Posterior cingulate gyrus (tissue), 11 donors: ENCODE measurements around the gene TCF7L1.
"Not testable (repeated sequence)": the region's sequence is repeated elsewhere in the genome, so short reads cannot be mapped to it uniquely, and the experiment has no call there.

Experiments
- DNase-seq, 10 donors: peaks; one replicate each; pipeline versions ENCODE4 v3.0.0 to v3.0.0-alpha.2; 2020 to 2021; ENCODE audit warnings: mixed read lengths in 3 of 10
- intact Hi-C: fragments of 100-400 bp; cut with DNase I; formaldehyde crosslinking; loops from one replicate; pipeline ENCODE4 v1.15.1; 2023

Gene TCF7L1

DNA sequence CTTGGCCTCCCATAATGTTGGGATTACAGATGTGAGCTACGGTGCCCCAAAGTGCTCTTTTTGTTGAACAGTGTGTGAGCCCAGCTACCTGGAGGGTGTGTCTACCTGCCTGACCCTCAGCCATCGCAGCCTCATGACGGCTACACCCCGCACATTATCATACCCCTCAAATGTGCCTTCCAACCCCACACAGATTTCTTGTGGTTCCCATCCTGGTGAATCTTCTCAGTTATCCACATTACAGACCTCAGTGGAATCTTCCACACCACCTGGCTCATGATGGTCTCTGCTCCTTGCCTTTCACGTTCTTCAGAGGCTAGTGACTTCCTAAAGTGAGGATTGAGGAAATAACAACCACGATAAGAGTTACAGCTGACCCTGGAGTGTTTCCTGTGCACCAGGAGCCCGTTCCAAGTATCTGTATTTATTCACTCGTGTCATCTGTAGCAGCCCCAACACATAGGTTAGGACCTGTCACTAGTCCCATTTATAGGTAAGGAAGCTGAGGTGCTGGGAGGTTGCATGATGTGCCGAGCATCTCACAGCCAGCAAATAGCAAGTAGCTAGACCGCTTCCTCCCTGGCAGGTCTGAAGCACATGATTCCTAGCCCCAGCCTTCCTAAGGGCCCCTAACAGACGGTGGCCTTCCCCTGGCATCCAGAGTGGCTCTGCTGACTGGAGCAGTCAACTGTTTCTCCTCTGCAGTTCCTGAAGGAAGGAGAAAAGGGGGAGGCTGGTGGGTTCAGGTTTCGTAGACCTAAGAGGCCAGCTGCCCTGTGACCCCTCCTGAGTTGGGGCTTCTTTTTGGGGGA, 47.3 kb downstream of the TCF7L1 start:
- intact Hi-C loops: no loop called here
- peak in 1 of 10 donors; percentile 6 for DNase-seq

DNA sequence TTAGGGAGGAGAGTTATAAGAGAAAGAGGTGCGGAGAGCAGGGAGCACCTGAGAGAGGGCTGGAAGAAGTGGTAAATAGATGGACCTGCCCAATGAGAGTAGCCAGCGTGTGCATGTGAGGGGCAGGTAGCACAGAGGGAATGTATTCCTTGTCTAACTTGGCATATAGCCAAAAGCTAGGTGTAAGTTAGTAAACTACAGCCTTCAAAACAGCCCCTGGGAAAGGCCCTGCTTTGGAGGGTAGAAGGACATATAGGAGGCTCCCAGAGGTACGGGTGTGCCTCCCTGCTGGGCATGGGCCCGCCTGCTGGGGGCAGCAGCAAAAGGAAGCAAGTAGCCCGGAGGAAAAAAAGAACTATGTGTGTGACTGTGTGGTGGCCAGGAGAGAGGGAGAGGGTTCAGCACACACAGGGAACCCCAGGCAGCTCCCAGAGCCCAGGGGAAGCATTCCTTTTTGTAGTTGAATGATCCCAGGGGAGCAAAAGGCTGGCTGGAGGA, 48.0 kb downstream of the TCF7L1 start:
- intact Hi-C loops: no loop called here
- DNase-seq: peak in 1 of 10 donors; percentile 51

DNA sequence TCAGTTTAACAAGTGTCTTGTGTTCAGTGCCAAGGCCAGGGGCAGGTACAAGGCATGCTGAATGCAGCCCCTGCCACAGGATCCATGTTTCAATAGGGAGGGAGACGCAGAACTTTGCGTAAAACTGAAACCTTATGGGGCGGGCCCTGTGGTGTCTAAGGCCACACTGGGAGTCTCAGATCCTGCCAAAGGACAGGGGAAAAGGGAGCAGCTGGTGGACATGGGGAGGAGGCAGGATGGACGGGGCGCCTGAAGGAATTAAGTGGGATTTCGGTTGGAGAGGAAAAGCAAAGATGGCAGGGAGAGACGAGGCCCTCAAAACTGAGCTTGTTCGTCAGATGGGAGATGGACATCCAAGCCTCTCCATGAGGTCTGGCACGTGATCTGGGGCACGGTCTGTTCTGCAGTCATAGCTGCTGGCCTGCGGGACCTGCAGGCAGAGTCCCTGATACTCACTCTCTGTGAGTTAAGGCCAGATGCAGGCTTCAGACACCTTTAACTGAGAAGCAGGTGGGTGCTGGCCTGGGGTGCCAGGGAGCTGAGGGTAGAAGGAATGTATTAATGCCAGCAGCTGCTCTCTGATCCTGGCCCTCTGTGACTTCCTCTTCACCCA, 48.8 kb downstream of the TCF7L1 start:
- intact Hi-C loops: no loop called here
- peak in 1 of 10 donors; percentile 41 for DNase-seq

DNA sequence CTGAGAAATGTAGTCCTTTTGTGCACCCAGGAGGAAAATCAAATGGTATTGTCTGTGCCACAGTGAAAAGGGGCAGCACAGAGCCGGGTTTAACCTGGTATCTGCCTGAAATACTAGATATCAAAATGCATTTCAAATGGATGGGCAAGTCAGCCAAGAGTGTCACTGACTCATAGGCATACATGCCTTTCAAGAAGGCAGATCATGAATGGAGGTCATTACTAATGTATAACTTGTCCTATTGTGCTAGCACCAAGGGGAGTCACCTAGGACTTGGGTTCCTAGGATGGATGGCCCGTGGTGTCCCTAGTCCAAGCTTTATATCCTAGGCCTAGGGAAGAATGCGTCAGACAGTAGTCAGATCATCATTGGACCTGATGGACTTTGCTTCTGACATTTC, 49.9 kb downstream of the TCF7L1 start:
- intact Hi-C loops: no loop called here
- DNase-seq: no peak

DNA sequence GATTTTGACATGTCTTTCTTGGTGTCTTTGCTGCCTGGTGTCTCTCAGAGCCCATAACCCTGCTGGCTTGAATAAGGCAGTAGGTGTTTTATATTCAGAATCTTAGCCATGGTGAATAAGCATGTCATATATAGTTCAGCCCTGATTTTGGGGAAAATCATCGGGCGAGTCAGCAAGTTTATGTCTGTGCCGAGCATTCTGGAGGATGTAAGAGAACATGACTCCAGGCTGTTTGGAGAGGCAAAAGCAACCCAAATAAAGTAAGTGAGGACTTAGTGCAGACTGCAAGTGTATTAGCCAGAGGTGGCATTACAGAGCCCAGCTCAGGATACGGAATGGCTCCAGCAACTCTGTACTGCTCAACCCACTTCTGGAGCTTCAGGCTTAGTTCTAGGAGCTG, 50.3 kb downstream of the TCF7L1 start:
- DNase-seq: peak in 1 of 10 donors; percentile 8

DNA sequence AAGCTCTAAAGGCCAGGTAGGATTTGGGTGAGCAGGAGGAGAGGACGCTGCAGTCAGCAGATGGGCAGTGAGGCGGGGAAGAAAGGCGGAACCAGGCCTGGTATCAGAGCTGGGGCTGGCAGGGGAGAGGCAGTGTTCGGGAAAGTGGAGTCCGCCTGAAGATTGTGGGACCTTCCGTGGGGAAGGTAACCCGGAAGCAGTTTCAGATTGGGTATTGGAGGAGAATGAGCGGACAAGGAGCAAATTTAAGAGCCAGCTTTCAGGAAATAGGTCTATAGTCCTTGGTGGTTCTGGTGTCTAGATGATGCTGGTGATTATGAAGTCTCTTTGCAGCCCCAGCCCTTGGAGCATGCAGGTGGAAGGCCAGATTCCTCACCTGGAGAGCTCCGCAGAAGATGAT, 51.0 kb downstream of the TCF7L1 start:
- intact Hi-C loops: no loop called here
- DNase-seq: peak in 1 of 10 donors; percentile 18

More for the DNA sequence above, 50.3 kb downstream of the TCF7L1 start:
- intact Hi-C loops: no loop called here

DNA sequence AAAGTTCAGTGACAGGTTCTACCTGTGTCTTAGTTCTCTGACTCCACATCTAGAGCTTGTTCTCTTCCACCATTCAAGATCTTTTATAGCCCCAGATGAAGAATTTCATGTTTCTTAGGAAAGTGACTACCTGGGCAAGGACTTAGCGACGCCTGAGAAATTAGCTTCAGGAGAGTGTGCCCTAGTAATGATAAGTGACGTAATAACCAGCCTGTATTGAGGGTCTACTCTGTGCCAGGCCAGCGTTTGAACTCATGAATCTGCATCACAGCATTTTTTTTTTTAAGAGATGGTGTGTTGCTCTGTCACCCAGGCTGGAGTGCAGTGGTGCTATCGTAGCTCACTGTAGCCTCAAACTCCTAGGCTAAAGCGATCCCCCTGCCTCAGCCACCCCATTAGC, 51.8 kb downstream of the TCF7L1 start:
- intact Hi-C loops: no loop called here
- DNase-seq: peak in 1 of 10 donors; percentile 30

DNA sequence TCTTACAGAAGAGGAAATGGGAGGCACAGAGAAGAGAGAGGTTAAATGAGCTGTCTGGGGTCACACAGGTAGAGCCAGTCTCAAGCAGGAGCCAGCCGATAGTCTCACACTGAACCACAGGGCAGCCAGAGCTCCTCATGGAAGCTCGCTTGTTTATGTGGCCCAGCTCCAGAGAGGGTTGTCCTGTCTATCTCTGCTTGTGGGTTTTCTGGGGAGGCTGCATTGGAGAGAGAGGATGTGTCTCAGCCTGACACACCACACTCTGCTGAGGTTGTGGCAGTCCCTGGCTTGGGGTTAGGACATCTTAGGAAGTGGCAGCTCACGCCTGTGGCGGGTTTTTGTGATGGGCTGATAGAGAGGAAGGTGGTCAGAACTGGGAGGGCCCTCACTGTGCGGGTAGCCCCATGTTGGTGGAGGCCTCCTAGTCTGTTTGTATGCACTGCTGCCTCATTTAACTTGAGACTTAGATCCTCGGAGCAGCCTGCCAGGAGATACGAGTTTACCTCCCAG, 52.3 kb downstream of the TCF7L1 start:
- intact Hi-C loops: no loop called here

DNA sequence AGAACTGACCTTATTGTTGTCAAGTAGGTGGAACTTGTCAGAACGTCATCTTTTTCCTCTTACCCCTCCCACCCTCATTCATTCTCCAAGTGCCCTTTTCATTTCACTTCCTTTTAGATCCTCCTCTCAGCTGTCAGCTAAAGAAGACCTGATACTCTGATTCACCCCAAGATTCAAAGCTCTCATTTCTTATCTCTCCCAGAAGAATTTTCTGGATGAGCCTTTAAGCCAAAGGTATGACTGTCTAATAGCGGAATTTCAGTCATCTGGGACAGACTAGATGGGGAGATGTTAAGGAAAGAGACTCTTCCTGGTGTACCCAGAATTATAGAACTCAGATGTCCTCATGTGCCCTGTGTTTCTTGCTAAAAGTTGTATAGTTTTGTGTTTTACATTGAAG, 53.9 kb downstream of the TCF7L1 start:
- intact Hi-C loops: no loop called here
- DNase-seq: no peak

More for the DNA sequence above, 52.3 kb downstream of the TCF7L1 start:
- DNase-seq: peak in 1 of 10 donors; percentile 33

DNA sequence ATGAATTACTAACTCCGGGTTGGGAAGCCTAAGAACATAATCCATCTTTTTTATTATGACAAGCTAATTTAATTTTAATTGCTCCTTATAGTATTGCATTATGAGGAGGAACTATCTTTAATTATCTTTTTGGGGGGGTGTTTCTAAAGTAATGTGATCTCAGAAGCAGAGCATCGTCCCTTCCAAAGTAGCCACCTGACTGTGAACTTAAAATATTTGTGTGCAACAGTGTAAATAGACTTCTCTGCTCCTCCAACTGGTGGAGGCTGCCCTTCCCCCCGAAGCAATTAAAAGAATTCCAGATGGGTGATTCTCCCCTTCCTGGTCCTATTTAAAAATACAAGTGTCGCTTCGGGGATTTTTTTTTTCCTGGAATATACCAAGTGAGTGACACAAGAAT, 55.7 kb downstream of the TCF7L1 start:
- DNase-seq: no peak
- intact Hi-C loops: no loop called here

DNA sequence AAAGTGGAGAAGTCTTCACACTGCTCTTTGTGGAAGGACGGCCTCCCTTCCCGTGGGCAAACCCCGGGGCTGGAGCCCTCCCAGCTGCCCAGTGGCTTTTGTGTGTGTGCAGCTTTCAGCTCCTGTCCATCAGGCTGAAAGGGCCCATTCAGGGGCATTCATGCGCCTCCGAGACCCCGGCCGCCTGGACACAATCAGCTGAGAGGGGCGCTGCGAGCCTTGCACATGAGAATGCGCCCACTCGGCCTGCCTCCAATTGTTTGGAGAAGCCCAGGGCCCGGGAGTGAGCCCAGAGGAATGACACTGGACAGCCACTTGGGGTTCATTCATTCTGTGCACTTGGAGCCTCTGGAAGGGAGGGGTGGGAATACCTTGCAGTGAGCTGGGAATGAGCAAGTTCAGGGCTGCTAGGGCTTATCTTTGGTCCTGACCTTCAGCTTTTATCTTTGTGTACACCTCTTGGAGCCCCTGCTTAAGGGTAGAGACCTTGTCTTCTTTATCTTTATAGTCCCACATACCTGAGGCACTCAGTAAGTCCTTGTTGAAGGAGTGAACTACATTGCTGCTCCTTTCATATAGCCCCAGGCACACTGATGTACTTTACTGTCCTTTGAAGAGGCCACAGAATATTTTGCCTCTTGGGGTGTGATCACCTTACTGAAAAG, 56.5 kb downstream of the TCF7L1 start:
- DNase-seq: peak in 9 of 10 donors; percentile 6 to 84 (median 22)
- intact Hi-C loops: no loop called here

DNA sequence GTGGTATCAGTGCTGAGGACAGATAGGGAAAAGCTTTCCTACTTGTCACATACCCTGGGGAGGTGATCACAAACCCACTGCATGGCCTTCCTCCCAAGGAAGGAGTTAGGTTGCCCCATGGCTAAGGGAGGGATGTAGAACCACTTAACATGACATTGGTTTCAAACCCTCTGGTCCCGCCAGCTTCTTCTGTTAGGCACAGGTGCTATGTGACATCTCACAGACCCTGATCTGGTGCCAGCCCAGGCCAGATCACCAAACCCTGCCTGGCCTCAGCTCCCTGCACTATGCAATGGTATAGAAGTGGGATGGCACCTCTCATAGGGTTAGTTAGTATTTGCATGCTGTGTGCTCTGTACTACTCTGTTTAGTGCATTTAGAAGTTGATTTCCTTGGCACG, 58.0 kb downstream of the TCF7L1 start:
- intact Hi-C loops: no loop called here
- DNase-seq: no peak

DNA sequence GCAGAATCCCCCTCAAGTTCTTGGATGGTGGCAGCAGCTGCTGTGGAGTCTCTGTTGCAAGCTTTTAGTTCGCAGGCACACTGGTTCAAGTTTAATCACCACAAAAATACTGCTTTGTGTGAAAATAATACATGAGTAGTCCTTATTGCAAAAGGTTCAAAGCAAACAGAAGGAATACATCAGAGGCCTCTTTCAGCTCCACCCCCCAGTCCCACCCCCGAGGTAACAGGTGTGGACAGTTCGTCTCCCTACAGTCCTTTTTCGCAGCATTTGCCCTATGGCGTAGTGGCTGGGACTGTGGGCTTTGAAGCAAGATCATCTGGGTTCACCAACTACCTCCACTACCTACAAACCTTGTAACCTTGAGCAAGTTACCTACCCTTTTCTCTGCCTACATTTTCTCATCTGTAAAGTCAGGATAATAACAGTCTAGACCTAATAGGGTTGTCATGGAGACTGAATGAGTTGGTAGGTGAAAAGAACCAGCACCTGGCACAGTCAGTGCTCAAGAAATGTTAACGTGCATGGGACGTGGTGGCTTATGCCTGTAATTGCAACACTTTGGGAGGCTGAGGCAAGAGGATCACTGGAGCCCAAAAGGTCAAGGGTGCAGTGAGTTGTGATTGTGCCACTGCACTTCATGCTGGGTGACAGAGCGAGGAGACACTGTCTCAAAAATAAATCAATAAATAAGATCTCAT, 61.7 kb downstream of the TCF7L1 start:
- DNase-seq: no peak
- intact Hi-C loops: no loop called here

DNA sequence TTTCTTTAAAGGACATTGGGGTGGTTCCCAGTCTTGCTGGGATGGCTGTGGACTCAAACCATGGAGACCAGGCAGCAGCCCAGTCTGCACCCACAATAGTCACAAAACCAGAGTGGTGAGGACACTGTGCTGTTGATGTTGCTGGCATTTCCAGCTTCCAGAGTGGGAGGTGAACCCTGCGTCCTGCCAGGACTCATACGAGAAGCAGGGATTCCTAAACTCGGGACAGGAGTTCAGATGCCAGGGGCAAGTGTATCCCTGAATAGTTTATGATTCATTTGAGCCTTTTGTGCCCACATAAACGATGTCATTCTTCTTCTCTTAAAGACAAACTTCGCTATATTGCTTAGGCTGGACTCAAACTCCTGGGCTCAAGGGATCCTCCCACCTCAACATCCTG, 62.8 kb downstream of the TCF7L1 start:
- no peak for DNase-seq
- intact Hi-C loops: no loop called here

DNA sequence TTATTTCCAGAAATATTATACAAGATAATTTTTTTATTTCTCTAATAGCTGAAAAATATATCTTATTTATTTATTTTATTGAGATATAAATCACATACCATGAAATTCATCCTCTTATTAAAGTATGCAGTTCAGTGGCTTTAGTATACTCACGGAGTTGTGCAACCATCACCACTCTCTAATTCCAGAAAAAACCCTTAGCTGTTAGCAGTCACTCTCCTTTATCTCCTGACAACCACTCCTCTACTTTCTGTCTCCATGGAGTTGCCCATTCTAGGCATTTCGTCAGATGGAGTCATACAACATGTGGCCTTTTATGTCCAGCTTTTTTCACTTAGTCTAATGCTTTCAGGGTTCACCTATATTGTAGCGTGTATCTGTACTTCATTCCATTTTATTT, 66.5 kb downstream of the TCF7L1 start:
- intact Hi-C loops: no loop called here
- DNase-seq: no peak

DNA sequence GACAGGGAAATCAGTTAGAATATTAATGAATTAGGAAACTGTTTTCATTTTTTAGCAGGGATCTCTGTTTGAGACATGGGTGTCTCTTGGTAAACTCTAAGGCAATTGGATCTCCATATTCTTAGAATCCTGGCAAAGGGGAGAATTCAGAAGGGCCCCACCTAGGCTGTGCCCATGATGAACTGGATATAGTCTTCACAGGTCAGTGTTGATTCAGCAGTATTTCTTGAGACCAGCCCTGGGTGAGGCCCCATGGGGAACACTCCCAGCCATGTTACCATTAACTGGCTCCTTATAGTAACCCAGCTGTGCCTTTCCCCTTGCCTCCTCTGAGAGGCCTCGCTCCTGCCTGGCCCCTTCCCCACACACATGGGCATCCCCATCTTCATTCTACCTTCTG, 76.7 kb downstream of the TCF7L1 start:
- intact Hi-C loops: no loop called here
- DNase-seq: no peak

DNA sequence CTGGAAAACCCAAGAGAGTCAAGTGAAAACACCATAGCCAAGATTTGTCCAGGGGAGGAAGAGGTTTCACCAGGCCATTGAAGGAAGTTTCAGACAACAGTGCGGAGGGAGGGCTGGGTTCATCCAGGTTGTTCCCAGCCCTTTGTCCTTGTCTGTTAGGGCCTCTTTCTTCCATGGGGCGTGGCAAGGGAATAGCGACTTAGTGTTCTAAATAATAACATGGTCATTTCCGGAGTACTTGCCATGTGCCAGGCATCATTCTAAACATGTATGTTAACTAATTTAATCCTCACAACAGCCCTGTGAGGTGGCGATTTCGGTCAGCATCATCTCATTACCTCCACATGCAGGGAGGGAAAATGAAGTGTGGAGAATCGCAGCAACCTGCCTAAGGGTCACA, 77.3 kb downstream of the TCF7L1 start:
- intact Hi-C loops: no loop called here
- no peak for DNase-seq

DNA sequence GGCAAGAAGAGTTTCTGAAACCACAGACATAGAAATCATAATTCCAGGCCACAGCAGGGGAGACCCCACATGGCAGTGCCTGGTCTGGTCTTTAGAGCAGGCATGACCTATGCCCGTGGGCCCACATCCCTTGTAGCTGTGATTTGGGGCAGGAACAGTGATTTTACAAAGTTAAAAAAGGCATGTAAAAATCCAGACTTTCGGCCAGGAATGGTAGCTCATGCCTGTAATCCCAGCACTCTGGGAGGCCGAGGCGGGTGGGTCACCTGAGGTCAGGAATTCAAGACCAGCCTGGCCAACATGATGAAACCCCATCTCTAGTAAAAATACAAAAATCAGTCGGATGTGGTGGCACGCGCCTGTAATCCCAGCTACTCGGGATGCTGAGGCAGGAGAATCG, 78.4 kb downstream of the TCF7L1 start:
- intact Hi-C loops, DNase-seq: not testable (repeated sequence)

DNA sequence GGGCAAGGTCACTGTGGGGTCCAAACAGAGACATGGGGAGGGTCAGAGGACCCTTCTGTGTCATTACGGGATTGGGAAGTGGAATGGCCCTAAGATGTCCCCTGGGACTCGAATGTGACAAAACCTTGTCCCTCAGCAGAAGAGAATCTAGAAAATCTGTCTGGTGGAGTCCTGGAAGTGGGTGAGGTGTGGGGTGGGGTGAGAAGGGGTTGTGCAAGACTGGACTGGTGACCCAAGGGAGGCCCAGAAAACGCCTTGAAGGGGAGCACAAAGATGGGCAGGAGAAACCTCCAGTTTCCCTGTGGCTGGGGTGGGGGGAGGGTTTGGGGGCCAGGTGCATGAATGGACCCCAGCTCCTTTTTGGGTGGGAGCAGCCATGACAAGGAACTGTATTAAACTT, 79.6 kb downstream of the TCF7L1 start:
- intact Hi-C loops: no loop called here
- DNase-seq: no peak

DNA sequence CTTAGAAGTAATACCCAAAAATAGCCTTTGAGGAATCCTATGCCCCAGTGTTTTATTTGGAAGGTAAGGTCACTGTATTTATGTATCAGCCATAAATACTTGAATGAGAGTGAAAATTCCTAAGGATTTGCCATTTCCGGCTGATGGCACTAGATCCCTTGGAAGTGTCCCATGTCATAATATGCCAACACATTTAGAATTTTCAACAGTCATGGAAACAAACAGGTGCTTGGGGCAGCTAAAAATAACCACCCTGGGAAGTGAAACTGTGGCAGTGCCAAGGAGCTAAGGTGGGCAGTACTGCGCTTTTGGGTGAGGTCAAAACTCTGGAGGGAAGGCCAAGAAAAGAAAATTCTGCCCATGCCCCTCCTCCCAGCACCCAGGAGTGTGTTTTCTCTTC, 80.2 kb downstream of the TCF7L1 start:
- DNase-seq: peak in 1 of 10 donors; percentile 6
- intact Hi-C loops: no loop called here
